Fibroblast of mammary gland (primary cell): ENCODE measurements around the gene STXBP6.

Source experiments
- DNase-seq: peaks from one replicate; pipeline ENCODE4 v3.0.0-alpha.2; 2010; ENCODE audit warnings: low read depth
- H3K4me3 ChIP-seq: 2 replicates; pipeline ENCODE4 v1.5.1; 2011; ENCODE audit warnings: low read depth, mild to moderate bottlenecking, low read length, moderate library complexity; ENCODE audit not compliant: control insufficient read depth
- CTCF ChIP-seq: conservative IDR thresholded peaks from 2 replicates; pipeline ENCODE4 v1.5.1; 2011; ENCODE audit warnings: low read depth, low read length, inconsistent platforms; ENCODE audit not compliant: control insufficient read depth, insufficient read depth

STXBP6 gene

GRCh38 chr14:24858684-24859083 lies 191.3 kb downstream of the STXBP6 start:
- no peak overlapping the region for H3K4me3 ChIP-seq
- no peak for DNase-seq
- TF ChIP-seq CTCF: no peak

- no peak for TF ChIP-seq CTCF
- no peak for DNase-seq
- H3K4me3 ChIP-seq: no peak overlapping the region
Observed at GRCh38 chr14:24858052-24858451, 191.9 kb downstream of the STXBP6 start.

DNA sequence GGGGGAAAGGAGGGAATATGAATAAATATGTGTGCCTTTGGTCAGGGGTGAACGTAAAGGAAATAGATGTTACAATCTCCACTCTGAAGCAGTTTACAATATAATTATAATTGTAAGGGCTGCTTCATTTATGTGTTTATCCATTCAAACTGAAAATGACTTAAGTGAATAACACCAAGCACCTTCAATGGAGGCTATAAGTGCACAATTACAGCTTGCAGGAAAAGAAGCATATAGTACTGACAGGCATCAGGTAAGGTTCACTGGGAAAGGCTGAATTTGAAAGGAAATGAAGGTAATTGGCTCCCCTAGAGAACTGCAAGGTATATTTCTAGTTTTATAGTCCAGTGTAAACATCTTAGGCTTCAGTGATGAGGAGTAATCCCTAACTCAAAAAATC lies 192.7 kb downstream of the STXBP6 start:
- no peak for TF ChIP-seq CTCF
- no peak overlapping the region for H3K4me3 ChIP-seq
- no peak for DNase-seq

GRCh38 chr14:24853446-24853845 lies 196.5 kb downstream of the STXBP6 start:
- DNase-seq: no peak
- TF ChIP-seq CTCF: no peak
- H3K4me3 ChIP-seq: no peak overlapping the region

DNA sequence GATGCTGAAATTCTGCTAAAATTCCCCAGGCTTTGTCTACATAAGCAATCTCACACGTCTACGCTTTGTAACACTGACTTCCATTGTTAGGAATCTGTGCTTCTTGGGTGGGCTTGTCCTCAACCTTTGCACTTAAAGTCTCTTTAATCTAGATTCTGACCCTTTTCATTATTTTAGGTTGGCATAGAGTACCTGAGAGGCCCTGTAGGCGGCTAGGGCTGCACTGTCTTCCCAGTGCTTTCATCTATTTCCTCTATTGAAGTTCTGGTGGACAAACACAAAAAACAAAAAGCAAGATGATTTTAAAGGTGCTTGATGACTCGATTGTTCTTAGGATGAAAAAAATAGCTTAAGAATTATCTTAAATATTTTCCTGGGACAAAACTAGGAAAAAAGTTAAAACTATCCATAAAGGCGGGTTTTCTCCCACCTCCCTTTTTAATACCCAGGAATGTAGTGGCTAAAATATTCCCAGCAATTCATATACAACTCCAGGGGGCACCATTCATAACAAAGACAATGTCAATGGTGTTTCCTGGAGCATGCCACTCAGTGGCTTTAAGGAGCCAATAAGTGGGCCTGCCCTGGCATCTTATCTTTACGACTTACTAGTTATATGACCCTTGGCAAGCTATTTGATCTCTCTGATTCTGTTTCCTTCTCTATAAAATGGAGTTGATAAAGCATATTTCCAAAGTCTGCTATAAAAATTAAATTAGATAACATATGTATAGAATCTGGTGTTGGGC lies 197.5 kb downstream of the STXBP6 start:
- TF ChIP-seq CTCF: no peak
- no peak for DNase-seq
- H3K4me3 ChIP-seq: no peak overlapping the region

DNA sequence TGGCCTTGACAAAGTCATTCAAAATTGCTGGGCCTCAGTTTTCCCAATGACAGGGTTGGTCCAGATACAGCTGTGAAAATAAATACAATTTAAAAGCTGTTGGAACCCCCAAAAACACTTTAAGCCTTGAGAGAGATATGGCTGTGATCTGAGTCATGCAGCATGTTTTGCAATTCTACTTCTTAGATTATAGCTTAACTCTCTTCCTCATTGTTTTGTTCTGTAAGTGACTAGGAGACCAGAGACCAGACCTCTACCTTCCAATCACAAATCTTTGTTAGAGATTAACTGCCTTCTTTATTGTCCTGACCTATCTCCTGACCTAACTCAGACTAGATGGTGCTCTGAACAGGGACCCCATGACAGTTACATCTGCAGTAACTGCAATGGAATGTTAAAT lies 198.1 kb downstream of the STXBP6 start:
- TF ChIP-seq CTCF: no peak
- no peak overlapping the region for H3K4me3 ChIP-seq
- peak; percentile 31 for DNase-seq

DNA sequence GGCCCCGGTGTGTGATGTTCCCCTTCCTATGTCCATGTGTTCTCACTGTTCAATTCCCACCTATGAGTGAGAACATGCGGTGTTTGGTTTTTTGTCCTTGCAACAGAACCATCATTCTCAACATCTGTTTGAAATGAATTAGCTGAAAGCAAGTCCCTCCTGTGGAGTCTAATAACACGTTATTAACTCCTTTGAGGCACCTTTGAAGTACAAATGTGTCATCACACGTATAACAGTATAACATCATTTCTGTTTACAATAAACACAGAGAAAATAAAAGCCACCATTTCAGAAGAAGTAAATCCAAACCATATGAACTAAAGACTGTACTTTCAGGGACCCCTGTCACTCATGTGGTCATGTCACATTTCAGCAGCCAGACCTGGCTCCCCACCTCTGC lies 198.5 kb downstream of the STXBP6 start:
- TF ChIP-seq CTCF: no peak
- no peak for DNase-seq
- no peak overlapping the region for H3K4me3 ChIP-seq
